HL-60 (cell line): ENCODE data around the gene CD19.

Source experiments
- DNase-seq, 2 experiments: peaks; one replicate each; pipeline ENCODE4 v3.0.0-alpha.2; 2010 to 2020; ENCODE audit warnings: low read depth in 1 of 2, low spot score in 1 of 2
- H3K27ac ChIP-seq: fragments of 250-450 bp; sonication (Bioruptor Pico); replicated peaks from 2 replicates; pipeline ENCODE4 v1.5.1; 2020; ENCODE audit warnings: mild to moderate bottlenecking, moderate library complexity
- H3K27me3 ChIP-seq: fragments of 250-450 bp; sonication (Bioruptor Pico); 2 replicates; pipeline ENCODE4 v1.5.1; 2021; ENCODE audit warnings: mild to moderate bottlenecking, moderate library complexity; ENCODE audit not compliant: insufficient read depth, poor library complexity, severe bottlenecking
- H3K4me3 ChIP-seq: replicated peaks from 2 replicates; pipeline ENCODE4 v1.5.1; 2011; ENCODE audit warnings: mild to moderate bottlenecking, control low read depth, low read length; ENCODE audit not compliant: insufficient read depth
- CTCF ChIP-seq: IDR thresholded peaks from one replicate; pipeline ENCODE4 v1.5.1; 2011; ENCODE audit warnings: low read length, control low read depth, inconsistent platforms; ENCODE audit not compliant: insufficient read depth
- GABPA ChIP-seq: IDR thresholded peaks from 2 replicates; pipeline ENCODE4 v1.6.1; 2012; ENCODE audit warnings: low read depth
- POLR2AphosphoS5 ChIP-seq: IDR thresholded peaks from 2 replicates; pipeline ENCODE4 v1.6.1; 2012; ENCODE audit warnings: low read depth
- REST ChIP-seq: IDR thresholded peaks from 2 replicates; pipeline ENCODE4 v1.6.1; 2012; ENCODE audit warnings: low read depth; ENCODE audit not compliant: insufficient replicate concordance
- SPI1 ChIP-seq: IDR thresholded peaks from 2 replicates; pipeline ENCODE4 v1.6.1; 2012; ENCODE audit warnings: low read depth, mild to moderate bottlenecking, borderline replicate concordance

The CD19 gene

GRCh38 chr16:28893291-28893690 is 38.5 kb upstream of the CD19 start:
- Histone ChIP-seq H3K4me3 (no peak overlapping the region), H3K27me3 (no peaks in the 10 kb centered on the region), H3K27ac (no peak overlapping the region)
- TF ChIP-seq REST (no peak), SPI1 (no peak), GABPA (no peak), POLR2AphosphoS5 (no peak), CTCF (no peak)
- no peak for DNase-seq

GRCh38 chr16:28895609-28896008 is 36.2 kb upstream of the CD19 start:
- no peak for DNase-seq
- TF ChIP-seq GABPA (no peak), CTCF (no peak), POLR2AphosphoS5 (no peak), SPI1 (no peak), REST (no peak)
- Histone ChIP-seq H3K27me3 (no peaks in the 10 kb centered on the region), H3K4me3 (no peak overlapping the region), H3K27ac (no peak overlapping the region)

- no peak for DNase-seq
- Histone ChIP-seq H3K27me3 (no peaks in the 10 kb centered on the region), H3K4me3 (no peak overlapping the region), H3K27ac (no peak overlapping the region)
- TF ChIP-seq GABPA (no peak), SPI1 (no peak), REST (no peak), POLR2AphosphoS5 (no peak), CTCF (no peak)
Measured at GRCh38 chr16:28897826-28898225, 33.9 kb upstream of the CD19 start.
